Fibroblast of gingiva (primary cell): ENCODE measurements around the gene AAGAB.

Experiments
- DNase-seq: peaks from one replicate; pipeline ENCODE4 v3.0.0-alpha.2; 2011; ENCODE audit warnings: low read depth

The AAGAB gene

GRCh38 chr15:67208396-67208795, 46.1 kb downstream of the AAGAB start:
- no peak for DNase-seq

GRCh38 chr15:67207555-67208207, 46.8 kb downstream of the AAGAB start:
- no peak for DNase-seq

GRCh38 chr15:67202991-67203390, 51.5 kb downstream of the AAGAB start:
- no peak for DNase-seq

DNA sequence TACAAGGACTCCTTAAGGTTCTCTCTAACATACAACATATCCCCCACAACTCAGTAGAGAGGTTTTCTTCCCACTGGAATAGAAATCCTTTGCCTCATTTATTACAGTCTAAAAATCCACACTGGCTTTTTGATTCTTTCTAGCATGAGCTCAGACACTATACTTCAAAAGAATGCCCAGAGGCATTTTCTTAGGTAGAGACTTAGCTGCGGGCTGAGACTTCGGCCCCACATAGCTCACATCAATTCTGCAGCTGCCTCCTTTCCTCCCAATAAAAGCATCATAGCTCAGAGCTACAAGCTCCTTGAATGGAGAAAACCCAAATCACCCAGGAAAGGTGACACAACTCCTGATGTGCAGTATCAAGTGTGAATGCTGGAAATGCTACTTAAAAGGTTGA, 52.4 kb downstream of the AAGAB start:
- DNase-seq: no peak

DNA sequence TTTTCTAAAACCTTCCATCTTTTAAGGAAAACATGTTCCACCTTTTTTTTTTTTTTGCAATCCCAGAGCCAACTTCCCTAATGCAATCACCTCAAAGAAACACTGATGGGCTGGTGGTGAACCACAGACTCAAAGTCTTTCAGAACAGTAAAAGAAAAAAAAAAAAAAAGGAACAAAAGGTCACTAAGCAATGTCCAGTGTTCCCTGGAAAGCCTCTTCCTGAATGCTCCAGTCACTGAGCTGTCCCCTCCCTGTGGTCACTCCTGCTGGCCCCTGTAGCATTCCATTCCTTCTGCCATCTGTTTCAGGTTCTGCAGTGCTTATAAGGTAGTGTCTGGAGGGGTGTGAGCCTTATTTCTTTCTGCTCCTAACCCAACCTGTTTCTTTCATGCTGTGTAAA, 53.3 kb downstream of the AAGAB start:
- no peak for DNase-seq

- peak; percentile 94 for DNase-seq
These were observed 54.3 kb downstream of the AAGAB start for GRCh38 chr15:67199881-67200763.

- DNase-seq: no peak
These were observed 55.1 kb downstream of the AAGAB start for GRCh38 chr15:67199391-67199790.

DNA sequence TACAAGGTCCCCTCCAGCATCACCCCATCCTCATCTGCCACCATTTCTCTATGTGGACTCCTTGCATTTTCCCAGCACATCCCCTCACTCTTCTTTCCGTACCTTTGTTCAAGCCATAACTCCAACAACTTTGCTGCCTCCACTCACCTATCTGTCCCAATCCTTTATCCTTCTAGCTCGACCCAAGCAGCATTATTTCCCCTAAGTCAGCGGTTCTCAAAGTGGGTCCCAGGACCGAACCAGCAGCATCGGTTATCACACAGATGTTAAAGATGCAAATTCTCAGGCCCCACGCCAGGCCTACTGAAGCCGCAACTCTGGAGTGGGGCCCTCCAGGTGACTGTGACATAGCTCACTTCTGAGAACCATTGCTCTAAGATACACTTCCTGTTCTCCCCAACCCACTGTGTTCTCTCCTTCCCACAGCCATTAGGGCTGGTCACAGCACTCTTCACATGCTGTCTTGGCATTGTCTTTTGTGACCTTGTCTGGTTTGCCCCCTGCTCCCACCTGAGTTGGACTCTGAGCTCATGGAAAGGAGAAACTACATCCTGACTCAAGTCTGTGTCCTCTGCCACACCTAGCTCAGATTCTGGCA, 56.2 kb downstream of the AAGAB start:
- DNase-seq: no peak

DNA sequence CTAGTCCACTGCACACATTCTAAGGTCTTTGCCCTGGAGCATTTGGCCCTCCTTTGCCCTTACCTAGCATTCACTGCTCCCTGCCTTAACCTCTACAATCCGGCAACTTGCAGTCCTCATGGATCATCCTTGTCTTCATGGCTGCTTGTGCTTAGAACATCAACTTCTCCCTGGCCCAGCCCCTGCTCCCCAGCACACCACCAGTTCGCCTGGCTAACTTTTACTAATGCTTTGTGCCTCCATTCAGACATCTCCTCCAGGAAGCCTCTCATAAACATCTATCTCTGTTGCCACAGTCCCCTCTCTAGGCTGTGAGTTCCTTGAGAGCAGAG, 57.1 kb downstream of the AAGAB start:
- DNase-seq: no peak

DNA sequence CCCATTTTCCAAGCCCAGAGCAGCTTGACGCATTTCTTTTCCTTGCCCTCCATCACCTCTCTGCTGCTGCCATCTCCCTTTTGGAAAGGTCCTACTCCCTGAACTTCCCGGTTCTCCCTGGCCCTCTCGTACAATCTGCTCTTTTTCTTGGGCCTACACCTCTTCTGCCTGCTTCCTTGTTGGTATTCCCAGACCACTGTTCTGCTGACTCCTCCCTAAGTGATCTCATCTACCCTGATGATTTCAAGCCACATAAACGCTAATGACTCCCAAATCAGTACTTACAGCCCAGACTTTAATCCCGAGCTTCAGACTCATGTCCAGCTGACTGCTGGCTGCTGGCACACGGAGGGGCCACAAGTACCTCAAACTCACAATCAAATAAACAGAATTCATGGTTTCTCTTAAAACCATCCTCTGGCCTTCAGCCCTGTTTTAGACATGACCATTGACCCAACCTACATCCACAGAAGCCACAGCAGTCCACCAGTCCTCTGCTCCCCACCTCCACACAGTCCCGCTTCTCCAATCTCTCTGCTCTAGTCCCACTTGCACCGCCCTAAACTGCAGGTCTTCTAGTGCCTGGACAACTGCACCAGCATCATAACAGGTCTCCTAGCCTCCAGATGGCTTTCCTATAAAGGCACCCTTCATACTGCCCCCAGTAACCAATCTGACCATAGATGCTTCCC, 57.6 kb downstream of the AAGAB start:
- peak; percentile 52 for DNase-seq

DNA sequence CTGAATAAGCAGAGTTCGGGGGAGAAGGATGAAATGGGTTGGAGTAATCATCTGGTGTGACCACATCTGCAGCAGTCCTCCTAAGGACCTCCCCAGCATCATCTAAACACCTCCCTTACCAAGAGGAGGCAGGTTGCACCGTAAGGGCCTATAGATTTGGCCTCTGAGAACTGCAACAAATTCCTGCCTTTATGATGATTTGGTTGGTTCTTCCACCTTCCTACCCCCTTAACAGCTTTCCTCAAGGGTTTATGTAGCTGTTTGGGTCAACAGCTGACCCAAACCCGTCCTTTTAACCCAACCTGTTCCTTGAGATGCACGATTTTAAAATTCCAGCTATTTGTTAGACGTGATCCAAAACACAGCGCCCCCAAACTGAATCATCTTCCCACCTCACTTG, 58.2 kb downstream of the AAGAB start:
- no peak for DNase-seq

DNA sequence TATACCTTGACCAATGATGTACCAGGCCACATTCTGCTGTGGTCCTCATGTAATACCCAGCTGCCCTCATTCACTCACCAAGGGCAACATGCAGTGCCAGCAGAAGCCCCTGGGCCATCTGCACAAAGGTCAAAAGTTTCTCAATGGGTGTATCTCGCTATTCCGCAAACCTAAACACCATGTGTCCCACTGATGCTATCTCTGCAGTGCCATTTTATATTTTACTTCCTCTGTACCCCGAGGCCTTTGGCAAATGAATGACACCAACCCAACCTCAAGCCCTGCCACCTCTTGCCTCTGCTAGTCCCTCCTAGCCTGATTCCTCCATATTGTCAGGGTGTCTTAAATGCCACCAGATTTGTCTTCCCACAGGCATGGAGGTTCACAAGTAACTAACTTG, 59.2 kb downstream of the AAGAB start:
- no peak for DNase-seq

- DNase-seq: peak; percentile 74
These were observed 60.0 kb downstream of the AAGAB start for GRCh38 chr15:67194171-67195114.

DNA sequence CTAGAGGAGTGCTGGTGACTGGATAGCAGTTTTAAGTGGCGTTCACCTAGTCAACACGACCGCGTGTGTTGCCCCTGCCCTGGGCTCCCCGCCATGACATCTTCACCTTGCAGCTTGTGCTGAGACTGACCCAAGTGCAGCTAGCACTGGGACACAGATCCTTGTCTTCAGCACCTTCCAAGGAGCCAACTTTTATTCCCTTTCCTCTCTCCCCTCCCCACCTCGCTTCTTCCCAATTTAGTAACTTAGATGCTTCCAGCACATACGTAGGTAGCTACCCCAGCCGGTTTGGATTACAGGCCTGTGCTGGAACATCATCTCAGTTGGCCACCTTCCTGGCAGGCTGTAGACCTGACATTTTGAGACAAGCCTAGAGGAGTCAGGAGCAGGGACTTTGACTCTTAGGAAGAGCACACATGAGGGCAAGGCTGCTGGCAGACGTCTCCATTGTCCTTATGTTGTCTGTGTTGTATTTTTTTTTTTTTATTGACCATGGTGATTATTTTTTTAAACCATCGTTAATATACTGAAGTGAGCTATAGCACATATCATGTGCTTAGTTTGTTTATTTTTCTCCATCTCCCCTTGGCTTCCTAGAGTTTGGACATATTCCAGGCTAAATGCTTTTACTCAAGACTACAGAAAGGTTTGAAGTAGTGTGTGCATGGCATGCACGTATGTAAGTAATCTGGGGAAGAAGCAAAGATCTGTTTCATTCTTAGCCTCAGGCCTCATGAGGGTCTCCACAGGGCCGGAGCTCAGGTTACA, 61.1 kb downstream of the AAGAB start:
- peak; percentile 34 for DNase-seq

- no peak for DNase-seq
These were observed 62.2 kb downstream of the AAGAB start for GRCh38 chr15:67192185-67192820.

- DNase-seq: no peak
These were observed 63.6 kb downstream of the AAGAB start for GRCh38 chr15:67190813-67191212.

- DNase-seq: no peak
These were observed 64.1 kb downstream of the AAGAB start for GRCh38 chr15:67190326-67190725.

DNA sequence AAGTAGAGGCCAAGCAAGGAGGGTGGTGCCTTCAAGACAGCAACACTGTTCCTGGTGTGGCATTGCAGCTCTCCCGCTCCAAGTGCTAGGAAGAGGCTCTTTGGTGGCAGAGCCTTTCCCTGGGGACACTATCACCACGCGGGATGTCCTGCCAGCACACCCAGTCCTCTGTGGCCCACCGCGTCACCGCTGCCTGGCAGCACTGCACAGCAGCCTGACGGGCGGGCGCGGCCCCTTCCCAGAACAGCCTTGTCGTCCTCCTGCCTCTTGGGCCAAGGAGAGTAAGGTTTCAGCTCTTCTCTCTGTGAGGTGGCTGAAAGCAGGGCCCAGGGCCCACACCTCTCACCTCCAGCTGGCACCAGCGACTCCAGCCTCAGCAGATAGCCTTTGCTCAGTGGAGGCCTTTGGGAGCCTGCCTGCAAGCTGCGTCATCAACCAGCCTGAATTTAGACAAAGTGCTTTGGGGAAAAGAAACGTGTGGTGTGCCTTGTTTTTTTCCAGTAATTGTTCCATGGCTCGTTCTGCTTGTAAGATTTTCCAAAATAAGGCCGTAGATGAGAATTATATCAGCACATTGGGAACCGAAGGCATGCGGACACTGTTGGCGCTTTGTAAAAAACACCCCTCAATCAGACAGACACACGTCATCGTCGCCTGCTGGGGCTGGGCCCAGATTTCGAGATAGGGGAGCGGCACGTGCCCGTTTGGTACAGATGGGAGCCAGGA, 65.0 kb downstream of the AAGAB start:
- DNase-seq: peak; percentile 35

DNA sequence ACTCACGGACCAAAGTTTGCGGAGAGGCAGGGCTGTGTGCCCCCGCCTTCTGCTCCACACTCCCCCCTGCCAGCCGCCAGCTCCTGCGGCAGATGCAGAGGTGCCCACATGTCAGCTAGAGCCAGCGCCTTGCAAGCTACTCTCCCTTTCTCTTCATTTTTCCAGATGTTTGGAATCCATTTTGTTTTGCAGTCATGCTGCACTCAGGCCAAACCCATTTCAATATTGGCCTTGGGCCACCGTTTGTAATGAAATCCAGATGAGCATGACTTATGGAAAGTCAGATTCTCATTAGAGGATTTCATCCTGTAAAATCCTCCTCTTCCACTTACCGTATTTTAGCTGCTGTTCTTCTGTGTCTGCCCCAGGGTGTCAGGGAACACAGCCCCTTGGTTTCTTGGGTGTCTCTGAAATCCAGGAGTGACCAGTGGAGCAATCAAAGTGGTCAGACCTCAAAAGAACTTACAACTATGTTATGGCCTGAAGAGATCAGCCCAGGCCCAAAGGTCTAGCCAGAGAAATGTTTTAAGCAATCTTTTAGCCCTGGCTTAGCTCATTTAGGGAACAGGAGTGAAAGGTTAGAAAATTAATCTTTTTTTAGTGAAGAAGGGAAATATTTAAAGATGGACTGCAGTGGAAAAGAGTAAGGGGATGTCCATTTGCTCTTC, 65.8 kb downstream of the AAGAB start:
- DNase-seq: peak; percentile 96
